HG03342 (cell line): ENCODE data around the gene TMSB10.
"Not testable (repeated sequence)": the region's sequence is repeated elsewhere in the genome, so short reads cannot be mapped to it uniquely, and the experiment has no call there.

Experiments
- ATAC-seq: cut with Tn5 transposase; IDR thresholded peaks from one replicate; pipeline ENCODE4 v1.9.1; 2021; ENCODE audit warnings: mild to moderate bottlenecking, moderate library complexity; ENCODE audit not compliant: unreplicated experiment

Gene TMSB10

GRCh38 chr2:84905181-84906107 lies at the start of gene TMSB10:
Gene TMSB10 (plus strand): TSS chr2:84905656.
- ATAC-seq = peak; percentile 60

GRCh38 chr2:84855731-84856130 lies 49.7 kb upstream of the TMSB10 start:
- no peak for ATAC-seq

GRCh38 chr2:84856787-84857186 lies 48.7 kb upstream of the TMSB10 start:
- ATAC-seq = peak; percentile 74

GRCh38 chr2:84857566-84857965 lies 47.9 kb upstream of the TMSB10 start:
- no peak for ATAC-seq

- no peak for ATAC-seq
Measured at GRCh38 chr2:84858123-84858522, 47.3 kb upstream of the TMSB10 start.

GRCh38 chr2:84858937-84859336 lies 46.5 kb upstream of the TMSB10 start:
- ATAC-seq = no peak

GRCh38 chr2:84861539-84861938 lies 43.9 kb upstream of the TMSB10 start:
- no peak for ATAC-seq

- no peak for ATAC-seq
Measured at GRCh38 chr2:84862006-84862405, 43.5 kb upstream of the TMSB10 start.

- ATAC-seq = peak; percentile 67
Measured at GRCh38 chr2:84865181-84865783, 40.2 kb upstream of the TMSB10 start.

GRCh38 chr2:84866122-84866521 lies 39.3 kb upstream of the TMSB10 start:
- ATAC-seq = no peak

GRCh38 chr2:84868327-84868726 lies 37.1 kb upstream of the TMSB10 start:
- ATAC-seq = not testable (repeated sequence)

GRCh38 chr2:84870306-84870705 lies 35.1 kb upstream of the TMSB10 start:
- ATAC-seq = no peak

- ATAC-seq = not testable (repeated sequence)
Measured at GRCh38 chr2:84872691-84873090, 32.8 kb upstream of the TMSB10 start.

GRCh38 chr2:84873350-84873749 lies 32.1 kb upstream of the TMSB10 start:
- ATAC-seq = no peak

GRCh38 chr2:84874381-84875212 lies 30.9 kb upstream of the TMSB10 start:
- ATAC-seq = no peak

- ATAC-seq = no peak
Measured at GRCh38 chr2:84875213-84875560, 30.3 kb upstream of the TMSB10 start.

GRCh38 chr2:84875619-84876018 lies 29.8 kb upstream of the TMSB10 start:
- ATAC-seq = not testable (repeated sequence)

- no peak for ATAC-seq
Measured at GRCh38 chr2:84876369-84876768, 29.1 kb upstream of the TMSB10 start.

GRCh38 chr2:84878459-84878858 lies 27.0 kb upstream of the TMSB10 start:
- peak; percentile 32 for ATAC-seq

GRCh38 chr2:84878896-84879583 lies 26.4 kb upstream of the TMSB10 start:
- no peak for ATAC-seq
